SKM-1 treated with dmso at 0.1 percent for 144 hours (cell line): ENCODE results near the gene TMBIM6.
"Not testable (repeated sequence)": the region's sequence is repeated elsewhere in the genome, so short reads cannot be mapped to it uniquely, and the experiment has no call there.

Experiments used
- DNase-seq: peaks from one replicate; lab custom pipeline; 2025; ENCODE audit not compliant: unreplicated experiment; lab: John Stamatoyannopoulos, UW

TMBIM6 gene

DNA sequence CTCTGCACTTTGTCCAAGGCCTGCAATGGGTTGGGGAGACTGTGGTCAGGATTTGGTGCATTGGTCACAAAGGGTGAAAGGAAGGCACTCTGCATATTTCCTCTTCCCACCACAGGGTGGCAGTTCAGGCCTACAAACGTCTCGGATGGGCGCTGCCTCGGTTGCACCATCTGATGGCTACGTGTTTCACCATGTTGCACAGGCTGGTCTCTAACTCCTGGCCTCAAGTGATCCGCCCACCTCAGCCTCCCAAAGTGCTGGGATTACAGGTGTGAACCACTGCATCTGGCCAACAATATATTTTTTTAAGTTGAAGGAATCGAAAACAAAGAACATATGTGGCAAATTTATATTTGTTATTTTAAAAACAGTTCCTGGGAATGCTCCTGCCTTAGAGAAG lies 35.1 kb downstream of the TMBIM6 start:
- DNase-seq, result peak; percentile 49

DNA sequence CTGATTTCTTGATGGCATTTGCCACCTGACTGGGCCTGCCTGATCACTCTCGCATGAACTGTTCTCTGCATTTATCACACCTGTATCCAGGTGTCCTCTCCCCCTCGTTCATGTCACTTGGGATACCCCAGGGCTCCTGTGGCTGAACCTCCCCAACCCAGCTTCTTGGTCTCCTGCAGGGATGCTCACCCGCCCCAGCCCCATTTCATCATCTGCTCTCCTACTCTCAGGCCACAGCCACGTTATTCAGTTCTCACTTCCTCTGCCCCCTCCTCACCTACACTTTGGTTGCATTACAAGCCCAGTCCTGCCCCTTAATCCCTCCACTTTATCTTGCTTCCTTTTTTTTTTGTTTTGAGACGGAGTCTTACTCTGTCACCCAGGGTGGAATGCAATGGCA lies 35.5 kb downstream of the TMBIM6 start:
- peak; percentile 30 for DNase-seq

DNA sequence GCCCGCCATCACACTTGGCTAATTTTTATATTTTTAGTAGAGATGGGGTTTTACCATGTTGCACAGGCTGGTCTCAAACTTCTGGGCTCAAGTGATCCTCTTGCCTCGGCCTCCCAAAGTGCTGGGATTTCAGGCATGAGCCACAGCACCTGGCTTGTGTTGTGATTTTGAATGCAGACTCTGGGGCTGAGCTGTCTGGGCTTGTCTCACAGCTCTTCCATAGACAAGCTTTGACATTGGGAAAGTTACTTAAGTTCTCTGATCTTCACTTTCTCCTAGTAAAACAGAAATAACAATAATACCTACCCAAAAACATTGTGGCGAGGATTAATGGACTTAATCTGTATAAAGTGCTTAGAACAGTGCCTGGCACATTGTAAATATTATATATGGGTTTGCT lies 36.0 kb downstream of the TMBIM6 start:
- no peak for DNase-seq

GRCh38 chr12:49777800-49778748 lies 36.7 kb downstream of the TMBIM6 start:
- no peak for DNase-seq

DNA sequence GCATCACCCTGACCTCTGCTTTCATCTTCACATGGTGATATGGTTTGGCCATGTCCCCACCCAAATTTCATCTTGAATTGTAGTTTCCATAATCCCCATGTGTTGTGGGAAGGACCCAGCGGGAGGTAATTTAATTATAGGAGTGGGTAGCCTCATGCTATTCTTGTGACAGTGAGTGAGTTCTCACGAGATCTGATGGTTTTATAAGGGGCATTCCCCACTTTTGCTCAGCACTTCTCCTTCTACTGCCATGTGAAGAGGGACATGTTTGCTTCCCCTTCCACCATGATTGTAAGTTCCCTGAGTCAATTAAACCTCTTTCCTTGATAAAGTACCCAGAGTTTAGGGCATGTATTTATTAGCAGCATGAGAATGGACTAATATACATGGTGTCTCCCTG lies 38.2 kb downstream of the TMBIM6 start:
- DNase-seq, result no peak

- DNase-seq, result not testable (repeated sequence)
Measured at GRCh38 chr12:49780914-49781313, 39.6 kb downstream of the TMBIM6 start.

DNA sequence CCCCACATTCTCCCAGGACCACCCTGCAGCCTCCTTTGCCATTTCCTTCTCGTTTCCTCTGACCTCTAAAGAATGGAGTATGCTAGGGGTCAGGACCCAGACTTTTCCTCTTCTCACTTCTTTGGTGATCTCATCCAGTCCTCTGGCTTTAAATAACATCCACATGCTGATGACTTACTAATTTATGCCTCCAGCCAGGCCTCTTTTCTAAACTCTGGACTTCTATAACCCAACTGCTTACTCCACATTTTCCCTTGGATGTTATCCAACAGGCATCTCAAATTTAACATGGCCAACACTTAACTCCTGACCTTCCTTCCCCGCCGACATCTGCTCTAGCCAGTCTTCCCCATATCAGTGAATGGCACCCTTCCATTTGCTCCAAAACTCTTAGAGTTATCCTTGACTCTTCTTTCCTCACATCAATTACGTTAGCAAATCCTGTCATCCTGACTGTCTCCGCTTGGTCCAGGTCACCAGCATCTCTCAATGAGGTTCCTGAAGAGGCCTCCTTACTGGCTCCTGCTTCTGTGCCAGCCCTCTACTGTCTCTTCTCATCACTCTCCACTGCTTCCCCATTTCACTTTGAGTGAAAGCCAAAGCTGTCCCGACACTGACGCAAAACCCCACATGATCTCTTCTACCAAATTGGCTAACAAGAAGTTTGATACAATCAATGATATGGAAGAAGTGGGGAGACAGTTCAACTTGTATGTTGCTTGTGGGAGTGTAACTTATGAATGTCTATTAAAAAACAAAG lies 42.7 kb downstream of the TMBIM6 start:
- DNase-seq, result no peak

DNA sequence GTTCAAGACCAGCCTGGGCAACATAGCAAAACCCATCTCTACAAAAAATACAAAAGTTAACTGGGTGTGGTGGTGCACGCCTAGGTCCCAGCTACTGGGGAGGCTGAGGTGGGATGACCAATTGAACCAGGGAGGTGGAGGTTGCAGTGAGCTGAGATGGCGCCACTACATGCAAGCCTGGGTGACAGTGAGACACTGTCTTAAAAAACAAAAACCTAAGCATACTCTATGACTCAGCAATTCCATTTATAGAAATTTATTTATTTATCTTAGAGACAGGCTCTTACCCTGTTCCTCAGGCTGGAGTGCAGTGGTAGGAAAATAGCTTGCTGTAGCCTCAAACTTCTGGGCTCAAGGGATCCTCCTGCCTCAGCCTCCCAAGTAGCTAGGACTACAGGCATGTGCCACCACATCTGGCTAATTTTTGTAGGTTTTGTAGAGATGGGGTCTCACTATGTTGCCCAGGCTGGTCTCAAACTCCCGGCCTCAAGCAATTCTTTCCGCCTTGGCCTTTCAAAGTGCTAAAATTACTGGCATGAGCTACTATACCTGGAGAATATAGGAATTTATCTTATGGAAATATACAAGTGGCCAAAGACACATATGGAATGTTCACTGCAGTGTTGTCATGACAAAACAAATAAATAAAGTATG lies 43.5 kb downstream of the TMBIM6 start:
- no peak for DNase-seq

DNA sequence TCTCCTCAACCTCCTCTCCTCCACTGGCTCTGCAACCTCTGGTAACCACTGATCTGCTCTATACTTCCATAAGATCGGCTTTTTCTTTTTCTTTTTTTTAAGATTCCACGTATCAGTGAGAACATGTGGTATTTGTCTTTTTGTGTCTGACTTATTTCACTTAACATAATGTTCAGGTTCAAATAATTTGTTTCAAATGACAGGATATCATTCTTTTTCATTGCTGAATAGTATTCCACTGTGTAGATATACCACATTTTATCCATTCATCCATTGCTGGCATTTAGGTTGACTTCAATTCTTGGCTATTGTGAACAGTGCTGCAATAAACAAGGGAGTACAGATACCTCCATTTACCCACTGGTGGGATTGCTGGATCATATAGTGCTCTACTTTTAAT lies 46.3 kb downstream of the TMBIM6 start:
- DNase-seq, result no peak

DNA sequence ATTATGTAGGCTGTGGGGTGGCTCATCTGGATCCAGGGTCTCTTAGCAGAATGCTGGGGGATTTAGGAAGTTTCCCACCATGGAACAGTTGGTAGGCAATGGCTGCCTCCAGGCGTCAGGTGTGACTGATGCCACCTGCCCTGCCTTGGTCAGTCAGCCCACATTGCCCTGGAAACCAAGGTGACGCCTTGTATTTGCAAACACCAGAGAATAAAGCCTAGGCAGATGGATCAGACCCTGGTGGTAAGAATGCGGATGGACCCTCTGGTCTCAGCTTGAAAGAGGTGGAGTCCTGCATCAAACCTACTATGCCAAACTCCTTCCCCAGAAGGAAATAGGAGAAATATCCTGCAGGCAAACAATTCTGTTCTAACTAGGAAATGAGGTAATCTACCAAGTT lies 48.6 kb downstream of the TMBIM6 start:
- no peak for DNase-seq

GRCh38 chr12:49790741-49791555 lies 49.6 kb downstream of the TMBIM6 start:
- no peak for DNase-seq

DNA sequence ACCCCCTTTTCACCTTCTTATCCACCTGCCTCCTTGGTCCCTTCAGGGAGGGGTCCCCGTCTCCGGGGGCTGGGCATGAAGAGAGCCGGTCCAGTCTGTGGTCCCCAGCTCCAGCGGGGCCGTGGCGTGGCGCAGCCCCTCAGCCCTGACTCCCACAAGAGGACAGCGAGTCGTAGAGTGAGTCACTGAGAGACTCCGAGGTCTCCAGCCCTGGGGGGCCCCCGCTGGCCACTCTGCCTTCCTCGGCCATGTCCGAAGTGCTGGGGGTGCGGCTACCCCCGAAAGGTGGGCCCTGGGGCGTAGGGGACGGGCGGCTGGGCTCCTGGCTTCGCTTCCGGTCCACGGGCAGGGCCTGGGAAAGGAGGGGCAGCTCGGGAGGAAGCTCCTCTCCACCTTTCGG lies 50.3 kb downstream of the TMBIM6 start:
- no peak for DNase-seq

GRCh38 chr12:49792181-49792970 lies 51.0 kb downstream of the TMBIM6 start:
- no peak for DNase-seq

- DNase-seq, result no peak
Measured at GRCh38 chr12:49792976-49793580, 51.7 kb downstream of the TMBIM6 start.

DNA sequence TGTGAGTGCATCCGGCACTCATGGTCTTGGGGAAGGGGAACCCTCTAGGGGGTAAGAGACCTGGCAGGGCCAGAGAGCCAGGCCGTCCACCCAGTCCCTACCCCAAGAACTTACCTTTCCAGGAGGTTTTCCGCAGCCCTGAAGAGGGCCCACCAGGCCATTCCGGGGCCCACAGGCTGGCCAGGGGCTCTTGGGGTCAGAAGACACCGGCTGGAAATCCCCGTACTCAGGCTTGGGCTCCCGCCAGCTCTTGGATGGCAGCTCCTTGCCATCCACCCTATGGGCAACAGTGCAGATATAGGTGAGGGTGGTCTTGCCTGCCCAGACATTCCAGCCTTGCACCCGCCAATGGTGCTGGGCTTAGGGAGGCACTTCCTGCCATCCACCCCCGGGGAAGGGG lies 52.3 kb downstream of the TMBIM6 start:
- DNase-seq, result no peak

DNA sequence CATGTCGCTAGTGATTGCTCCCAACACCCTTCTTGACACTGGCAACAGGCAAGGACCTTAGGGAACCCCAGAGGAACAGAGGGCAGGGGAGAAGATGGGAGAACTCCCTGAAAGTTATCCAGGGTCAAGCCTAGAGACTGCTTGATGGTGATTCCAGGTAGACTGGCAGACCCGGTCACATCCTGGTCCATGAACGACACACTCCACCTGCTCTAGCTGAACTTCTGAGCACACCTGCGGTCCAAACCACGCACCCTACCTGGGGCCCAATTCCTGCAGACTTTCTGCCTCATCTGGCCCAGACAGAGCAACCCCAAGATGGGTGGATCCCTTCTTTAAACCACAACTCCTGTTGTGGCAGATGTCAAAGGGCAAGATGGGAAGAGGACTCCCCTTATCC lies 52.7 kb downstream of the TMBIM6 start:
- DNase-seq, result no peak

GRCh38 chr12:49794811-49795653 lies 53.7 kb downstream of the TMBIM6 start:
- DNase-seq, result no peak

DNA sequence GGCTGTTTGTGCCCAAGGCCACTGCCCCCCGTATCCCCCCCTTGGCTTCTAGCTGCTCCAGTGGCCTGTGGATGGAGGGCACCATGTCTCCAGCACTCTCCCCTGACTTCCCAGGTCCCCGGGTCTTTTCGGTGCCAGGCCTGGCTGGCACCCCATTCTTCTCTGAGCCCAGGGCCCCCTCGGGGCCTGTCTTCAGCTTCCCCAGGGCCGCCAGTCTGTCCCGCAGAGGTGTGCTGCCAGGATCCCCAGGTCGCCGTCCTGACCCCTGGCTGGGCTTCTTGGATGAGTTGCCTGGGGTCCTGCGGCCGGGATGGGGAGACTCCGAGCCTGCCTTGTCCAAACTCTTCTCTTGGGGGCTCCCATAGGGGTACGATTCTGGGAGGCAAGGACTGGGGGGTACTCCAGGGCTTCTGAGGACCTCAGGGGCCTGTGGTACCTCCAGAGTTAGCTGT lies 54.3 kb downstream of the TMBIM6 start:
- no peak for DNase-seq

DNA sequence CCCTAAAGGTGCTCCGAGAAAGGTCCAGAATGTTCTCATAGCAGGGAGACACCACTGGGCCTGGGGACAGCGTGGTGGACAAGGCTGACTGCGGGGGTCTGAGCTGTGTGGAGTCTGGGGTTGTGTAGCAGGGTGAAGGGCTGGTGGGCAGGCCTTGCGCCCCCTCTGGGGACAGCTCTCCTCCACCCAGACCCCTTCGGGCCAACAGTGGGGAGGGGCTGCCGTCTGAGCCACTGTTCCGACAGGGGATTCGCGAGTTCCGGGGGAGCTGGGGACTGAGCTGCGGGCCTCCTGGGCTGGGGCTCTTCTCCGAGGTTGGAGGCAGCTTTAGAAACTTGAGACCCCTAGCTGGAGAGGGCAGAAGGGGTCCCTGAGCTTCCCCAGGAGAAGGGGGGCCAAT lies 54.8 kb downstream of the TMBIM6 start:
- no peak for DNase-seq
